Measurements from ENCODE around the gene KLHDC10.

- no peak for TF ChIP-seq POLR2A (IDR thresholded peaks at IDR 0.05; ENCODE audit: low read depth)
- TF ChIP-seq CTCF (IDR thresholded peaks at IDR 0.05), result no peak
- TF ChIP-seq EP300 (IDR thresholded peaks at IDR 0.05), result no peak
These were observed 85.8 kb downstream of the KLHDC10 start for GRCh38 chr7:130156140-130156539.
